Subcutaneous adipose tissue (tissue), 4 donors: ENCODE data around the gene RHEX. TPM values are rescaled to one million over a fixed set of nuclear protein-coding genes. Genes with fewer than 3 reads are reported as not detected.

ENCODE experiments used
- small RNA-seq: library from RNA; depleted of rRNA; stranded (forward); fragments of <200 nt; gene quantifications from one replicate; pipeline ENCODE3, GENCODE V24; 2016
- total RNA-seq, 4 donors: library from RNA; depleted of rRNA; stranded (reverse); fragments of >200 nt; gene quantifications; one replicate each; pipeline ENCODE4 v1.1.0, GENCODE V29; 2016
- TF ChIP-seq, protein P1 (sequence below): fragments of 450-650 bp; IDR thresholded peaks from one replicate; pipeline ENCODE4 v1.5.1; 2016; ENCODE audit warnings: low read depth, mild to moderate bottlenecking, control low read depth, antibody characterized with exemption, moderate library complexity

RHEX gene
- total RNA-seq, 4 donors from 2014 or later = 5.1 to 9.9 (median 5.7) TPM; not detected in 1

DNA sequence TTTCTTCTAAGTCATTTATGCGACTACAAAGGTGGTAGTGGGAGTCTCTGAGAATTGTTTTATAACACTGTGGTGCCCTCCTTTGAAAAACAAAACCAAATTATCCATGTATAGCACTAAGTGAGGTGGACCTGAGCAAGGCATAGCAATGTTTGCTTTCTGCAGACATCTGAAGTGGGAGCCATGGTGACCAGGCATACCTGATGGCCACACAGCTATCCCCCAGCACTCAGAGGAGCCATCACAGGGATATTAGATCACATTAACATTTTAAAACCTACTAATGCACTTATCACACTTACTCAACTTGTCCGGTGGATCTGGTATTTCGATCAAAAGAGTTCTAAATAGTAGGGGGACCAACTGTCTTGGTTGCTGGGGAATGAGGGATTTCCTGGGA is 89.0 kb downstream of the RHEX start:
- TF ChIP-seq, protein P1, sequence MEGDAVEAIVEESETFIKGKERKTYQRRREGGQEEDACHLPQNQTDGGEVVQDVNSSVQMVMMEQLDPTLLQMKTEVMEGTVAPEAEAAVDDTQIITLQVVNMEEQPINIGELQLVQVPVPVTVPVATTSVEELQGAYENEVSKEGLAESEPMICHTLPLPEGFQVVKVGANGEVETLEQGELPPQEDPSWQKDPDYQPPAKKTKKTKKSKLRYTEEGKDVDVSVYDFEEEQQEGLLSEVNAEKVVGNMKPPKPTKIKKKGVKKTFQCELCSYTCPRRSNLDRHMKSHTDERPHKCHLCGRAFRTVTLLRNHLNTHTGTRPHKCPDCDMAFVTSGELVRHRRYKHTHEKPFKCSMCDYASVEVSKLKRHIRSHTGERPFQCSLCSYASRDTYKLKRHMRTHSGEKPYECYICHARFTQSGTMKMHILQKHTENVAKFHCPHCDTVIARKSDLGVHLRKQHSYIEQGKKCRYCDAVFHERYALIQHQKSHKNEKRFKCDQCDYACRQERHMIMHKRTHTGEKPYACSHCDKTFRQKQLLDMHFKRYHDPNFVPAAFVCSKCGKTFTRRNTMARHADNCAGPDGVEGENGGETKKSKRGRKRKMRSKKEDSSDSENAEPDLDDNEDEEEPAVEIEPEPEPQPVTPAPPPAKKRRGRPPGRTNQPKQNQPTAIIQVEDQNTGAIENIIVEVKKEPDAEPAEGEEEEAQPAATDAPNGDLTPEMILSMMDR = no peak

DNA sequence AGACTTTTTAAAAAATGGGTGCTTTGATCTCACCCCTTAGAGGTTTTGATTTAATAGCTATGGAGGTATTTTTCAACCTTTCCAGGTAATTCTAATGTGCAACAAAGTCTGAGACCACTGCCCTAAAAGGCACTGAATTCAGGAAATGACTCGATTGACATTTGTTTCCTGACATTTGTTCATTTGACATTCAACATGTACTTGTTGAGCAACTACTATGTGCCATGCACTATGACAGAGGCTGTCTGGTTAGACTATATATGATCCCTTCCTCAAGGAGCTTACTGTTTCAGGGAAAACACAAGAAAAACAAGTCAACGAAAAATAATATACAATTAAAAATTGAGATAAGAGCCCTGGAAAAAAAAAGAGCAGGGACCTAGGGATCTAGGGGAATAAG is 89.8 kb downstream of the RHEX start:
- TF ChIP-seq, protein P1 = no peak

- TF ChIP-seq, protein P1 = no peak
Measured at GRCh38 chr1:206143537-206144172, 90.7 kb downstream of the RHEX start.

DNA sequence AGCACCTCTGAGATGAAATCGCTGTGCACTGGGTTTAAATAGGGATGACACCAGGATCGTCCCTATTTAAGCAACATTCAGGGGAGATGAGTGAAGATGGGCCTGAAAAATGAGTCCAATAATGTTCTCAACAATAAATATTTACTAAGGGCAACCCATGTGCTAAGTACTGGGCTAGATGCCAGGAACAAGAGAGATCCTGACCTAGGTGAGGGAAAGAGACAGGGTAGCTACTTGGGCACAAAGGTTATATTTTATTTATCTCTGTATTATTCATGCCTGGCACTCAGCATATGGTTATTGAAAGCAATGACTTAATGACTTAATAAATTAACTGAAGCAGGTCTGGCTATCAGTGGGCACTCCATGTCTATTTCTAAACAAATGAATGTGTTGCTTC is 91.6 kb downstream of the RHEX start:
- TF ChIP-seq, protein P1 = no peak

DNA sequence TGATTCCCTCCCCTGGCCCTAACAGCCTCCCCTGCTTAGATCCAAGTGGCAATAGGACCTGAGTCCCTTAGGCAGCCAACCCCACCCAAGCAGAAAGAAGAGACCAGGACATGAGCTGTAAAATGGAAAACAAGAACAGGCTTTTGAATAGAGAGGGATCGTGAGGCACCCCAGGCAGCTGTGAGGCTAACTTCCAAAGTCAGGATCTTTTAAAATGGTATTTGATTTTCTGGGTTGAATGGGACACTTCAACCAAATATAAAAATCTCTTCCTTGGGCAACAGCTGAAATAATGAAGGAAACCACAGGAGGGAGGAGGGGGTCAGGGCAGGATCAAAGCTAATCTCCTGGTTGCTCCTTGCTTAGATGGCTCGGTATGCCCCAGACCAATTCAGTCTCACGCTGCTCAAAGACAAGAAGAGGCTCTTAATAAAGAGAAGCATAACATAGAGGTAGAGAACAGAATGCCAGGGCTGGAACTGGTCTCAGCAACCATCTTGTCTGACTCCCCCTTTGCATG is 92.9 kb downstream of the RHEX start:
- TF ChIP-seq, protein P1 = no peak

Small RNA genes within 50 kb of the gene (small RNA-seq; reads per million reads assigned to genes)
- gene RF00271 = not detected

Other genes with a start within 250 kb of the RHEX start
- gene SLC41A1, start 240.0 kb upstream of the RHEX start, total RNA-seq = 10 to 100 TPM; 10.3 to 23.2 (median 15.6) TPM
- gene PM20D1, start 203.0 kb upstream of the RHEX start, total RNA-seq = under 1 TPM in 1 of 4 donors, not detected in 3; 0.17 TPM
- gene SLC26A9, start 109.7 kb upstream of the RHEX start, total RNA-seq = not detected
- gene RAB7B, start 49.8 kb upstream of the RHEX start, total RNA-seq = 10 to 100 TPM in 2 of 4 donors, 1 to 10 TPM in 2; 1.7 to 24.5 (median 7.5) TPM
- not detected for gene CTSE, start 29.3 kb upstream of the RHEX start, total RNA-seq
- gene AVPR1B, start 64.2 kb downstream of the RHEX start, total RNA-seq = not detected
- gene FAM72A, start 149.7 kb downstream of the RHEX start, total RNA-seq = 1 to 10 TPM; 2.3 to 7.5 (median 3.8) TPM
- gene SRGAP2, start 150.4 kb downstream of the RHEX start, total RNA-seq = 10 to 100 TPM; 61.1 to 78.6 (median 73.0) TPM